Hypothalamus (tissue), 51 donors: ENCODE results near the gene TMEM132E.

Experiments
- DNase-seq, 51 donors: peaks; one replicate each; lab custom pipeline; 2025; lab: John Stamatoyannopoulos, UW

Gene TMEM132E

GRCh38 chr17:34567691-34568465 is 11.5 kb upstream of the TMEM132E start:
- DNase-seq = no peak

- no peak for DNase-seq
These were observed 10.4 kb upstream of the TMEM132E start for GRCh38 chr17:34568953-34569352.

- DNase-seq = no peak
These were observed 9.8 kb upstream of the TMEM132E start for GRCh38 chr17:34569591-34569990.

GRCh38 chr17:34570506-34570905 is 8.9 kb upstream of the TMEM132E start:
- DNase-seq = no peak

- DNase-seq = peak in 19 of 51 donors; percentile 8 to 32 (median 22)
These were observed 7.8 kb upstream of the TMEM132E start for GRCh38 chr17:34571428-34572130.

GRCh38 chr17:34572483-34572882 is 6.9 kb upstream of the TMEM132E start:
- DNase-seq = no peak

- no peak for DNase-seq
These were observed 4.2 kb upstream of the TMEM132E start for GRCh38 chr17:34575182-34575581.

- DNase-seq = peak in 1 of 51 donors; percentile 5
These were observed 1.4 kb upstream of the TMEM132E start for GRCh38 chr17:34578016-34578415.

- no peak for DNase-seq
These were observed 746 bp upstream of the TMEM132E start for GRCh38 chr17:34578656-34579016.

GRCh38 chr17:34579979-34580684 is 750 bp downstream of the TMEM132E start:
- peak in 25 of 51 donors; percentile 11 to 62 (median 31) for DNase-seq

- DNase-seq = peak in 9 of 51 donors; percentile 14 to 60 (median 40)
These were observed 1.5 kb downstream of the TMEM132E start for GRCh38 chr17:34580685-34581445.

- DNase-seq = peak in 5 of 51 donors; percentile 15 to 40 (median 29)
These were observed 2.2 kb downstream of the TMEM132E start for GRCh38 chr17:34581446-34582184.

GRCh38 chr17:34582185-34582900 is 3.0 kb downstream of the TMEM132E start:
- DNase-seq = peak in 3 of 51 donors; percentile 13 to 18 (median 17)

GRCh38 chr17:34582901-34583245 is 3.5 kb downstream of the TMEM132E start:
- no peak for DNase-seq

- DNase-seq = peak in 3 of 51 donors; percentile 9 to 42 (median 22)
These were observed 5.5 kb downstream of the TMEM132E start for GRCh38 chr17:34584805-34585416.

- DNase-seq = no peak
These were observed 7.0 kb downstream of the TMEM132E start for GRCh38 chr17:34586346-34586846.

GRCh38 chr17:34588266-34588665 is 8.9 kb downstream of the TMEM132E start:
- no peak for DNase-seq

- no peak for DNase-seq
These were observed 10.0 kb downstream of the TMEM132E start for GRCh38 chr17:34589120-34589965.
